Left renal cortex interstitium (tissue), 4 donors: ENCODE data around the gene APH1B. TPM values are rescaled to one million over a fixed set of nuclear protein-coding genes. Genes with fewer than 3 reads are reported as not detected.
"Not testable (repeated sequence)": the region's sequence is repeated elsewhere in the genome, so short reads cannot be mapped to it uniquely, and the experiment has no call there.

Experiments used
- DNase-seq, 4 donors: peaks; one replicate each; pipeline ENCODE4 v3.0.0-alpha.2; 2013; ENCODE audit warnings: low read depth in 4 of 4, low spot score in 2 of 4, missing footprints in 1 of 4
- polyA plus RNA-seq, 4 donors: library from polyadenylated mRNA; unstranded; fragments of 120-200 nt; gene quantifications; one replicate each; pipeline ENCODE4 v1.2.1, GENCODE V29; 2013; ENCODE audit not compliant: insufficient read length in 4 of 4

APH1B gene
- polyA plus RNA-seq, 4 donors = 16.9 to 19.1 (median 18.1) TPM

GRCh38 chr15:63327648-63328421 lies 50.4 kb downstream of the APH1B start:
- no peak for DNase-seq

- no peak for DNase-seq
Observed at GRCh38 chr15:63329567-63330350, 52.4 kb downstream of the APH1B start.

GRCh38 chr15:63330926-63331325 lies 53.5 kb downstream of the APH1B start:
- no peak for DNase-seq

GRCh38 chr15:63331456-63331855 lies 54.1 kb downstream of the APH1B start:
- no peak for DNase-seq

- no peak for DNase-seq
Observed at GRCh38 chr15:63332367-63333124, 55.1 kb downstream of the APH1B start.

- no peak for DNase-seq
Observed at GRCh38 chr15:63334821-63335220, 57.4 kb downstream of the APH1B start.

- no peak for DNase-seq
Observed at GRCh38 chr15:63335543-63336240, 58.3 kb downstream of the APH1B start.

GRCh38 chr15:63337046-63337445 lies 59.6 kb downstream of the APH1B start:
- no peak for DNase-seq

- no peak for DNase-seq
Observed at GRCh38 chr15:63338170-63338569, 60.8 kb downstream of the APH1B start.

GRCh38 chr15:63339006-63339766 lies 61.8 kb downstream of the APH1B start:
- no peak for DNase-seq

GRCh38 chr15:63339836-63340235 lies 62.4 kb downstream of the APH1B start:
- DNase-seq = no peak

GRCh38 chr15:63340353-63340752 lies 62.9 kb downstream of the APH1B start:
- DNase-seq = no peak

- DNase-seq = no peak
Observed at GRCh38 chr15:63340878-63341277, 63.5 kb downstream of the APH1B start.

- no peak for DNase-seq
Observed at GRCh38 chr15:63341898-63342297, 64.5 kb downstream of the APH1B start.

GRCh38 chr15:63342996-63343562 lies 65.7 kb downstream of the APH1B start:
- not testable (repeated sequence) for DNase-seq

- DNase-seq = no peak
Observed at GRCh38 chr15:63344731-63345390, 67.5 kb downstream of the APH1B start.

GRCh38 chr15:63345391-63345752 lies 68.0 kb downstream of the APH1B start:
- DNase-seq = no peak

- no peak for DNase-seq
Observed at GRCh38 chr15:63347074-63347857, 69.9 kb downstream of the APH1B start.
